Endothelial cell (in vitro differentiated cells): ENCODE measurements around the gene CKM. TPM values are rescaled to one million over a fixed set of nuclear protein-coding genes. Genes with fewer than 3 reads are reported as not detected.

ENCODE experiments used
- DNase-seq: peaks from one replicate; pipeline ENCODE4 v3.0.0; 2021; ENCODE audit warnings: low spot score
- H3K27ac Mint-ChIP-seq: one replicate; pipeline ENCODE4 v1.8.0; 2021; ENCODE audit warnings: mixed read lengths, inconsistent platforms; ENCODE audit not compliant: unreplicated experiment
- H3K27me3 Mint-ChIP-seq: one replicate; pipeline ENCODE4 v1.8.0; 2021; ENCODE audit warnings: mild to moderate bottlenecking, moderate library complexity, mixed read lengths, inconsistent platforms; ENCODE audit not compliant: unreplicated experiment
- H3K36me3 Mint-ChIP-seq: one replicate; pipeline ENCODE4 v1.8.0; 2021; ENCODE audit warnings: mild to moderate bottlenecking, low read depth, mixed read lengths, inconsistent platforms; ENCODE audit not compliant: unreplicated experiment
- H3K4me1 Mint-ChIP-seq: one replicate; pipeline ENCODE4 v1.8.0; 2021; ENCODE audit warnings: mild to moderate bottlenecking, mixed read lengths, inconsistent platforms; ENCODE audit not compliant: unreplicated experiment
- H3K4me3 Mint-ChIP-seq: one replicate; pipeline ENCODE4 v1.8.0; 2021; ENCODE audit warnings: mild to moderate bottlenecking, mixed read lengths, inconsistent platforms; ENCODE audit not compliant: unreplicated experiment
- H3K9me3 Mint-ChIP-seq: one replicate; pipeline ENCODE4 v1.8.0; 2021; ENCODE audit warnings: mixed read lengths, inconsistent platforms; ENCODE audit not compliant: unreplicated experiment
- CTCF ChIP-seq: fragments of 200-600 bp; sonication (generic); IDR thresholded peaks from one replicate; pipeline ENCODE4 v1.5.0; 2021; ENCODE audit warnings: antibody characterized with exemption; ENCODE audit not compliant: unreplicated experiment
- total RNA-seq: library from RNA; stranded (reverse); fragmentation: NEBNext Ultra II Directional; extraction: Animal tissue kit (Norgen Biotek cat#: 25700); gene quantifications from one replicate; pipeline ENCODE4 v1.2.1, GENCODE V29; 2021; ENCODE audit not compliant: unreplicated experiment

The CKM gene
- total RNA-seq, 1 donor from 2014 or later: not detected

GRCh38 chr19:45349430-45349941 is 26.8 kb upstream of the CKM start:
- no peak overlapping the region for H3K4me3 Mint-ChIP-seq
- H3K4me1 Mint-ChIP-seq: no peaks in the 10 kb centered on the region
- no peaks in the 10 kb centered on the region for H3K9me3 Mint-ChIP-seq
- peaks cover 14% of the 10 kb centered on the region for H3K27me3 Mint-ChIP-seq
- DNase-seq: no peak
- no peak for TF ChIP-seq CTCF
- no peak overlapping the region for H3K27ac Mint-ChIP-seq
- H3K36me3 Mint-ChIP-seq: peaks cover 28% of the 10 kb centered on the region

GRCh38 chr19:45349126-45349415 is 26.4 kb upstream of the CKM start:
- no peak for DNase-seq
- Mint-ChIP-seq H3K4me3 (peak overlapping the region; percentile 65), H3K36me3 (peaks cover 28% of the 10 kb centered on the region), H3K9me3 (no peaks in the 10 kb centered on the region), H3K27ac (no peak overlapping the region), H3K27me3 (peaks cover 14% of the 10 kb centered on the region), H3K4me1 (no peaks in the 10 kb centered on the region)
- no peak for TF ChIP-seq CTCF

GRCh38 chr19:45348367-45349125 is 25.9 kb upstream of the CKM start:
- DNase-seq: no peak
- Mint-ChIP-seq H3K4me3 (peak overlapping the region; percentile 65), H3K27ac (no peak overlapping the region), H3K36me3 (peaks cover 23% of the 10 kb centered on the region), H3K9me3 (no peaks in the 10 kb centered on the region), H3K27me3 (peaks cover 17% of the 10 kb centered on the region), H3K4me1 (no peaks in the 10 kb centered on the region)
- no peak for TF ChIP-seq CTCF

GRCh38 chr19:45347570-45348366 is 25.1 kb upstream of the CKM start:
- Mint-ChIP-seq H3K27ac (no peak overlapping the region), H3K4me3 (no peak overlapping the region), H3K9me3 (no peaks in the 10 kb centered on the region), H3K36me3 (peaks cover 19% of the 10 kb centered on the region), H3K4me1 (no peaks in the 10 kb centered on the region), H3K27me3 (peaks cover 17% of the 10 kb centered on the region)
- DNase-seq: no peak
- no peak for TF ChIP-seq CTCF

- Mint-ChIP-seq H3K4me1 (no peaks in the 10 kb centered on the region), H3K27me3 (peaks cover 17% of the 10 kb centered on the region), H3K27ac (no peak overlapping the region), H3K9me3 (no peaks in the 10 kb centered on the region), H3K4me3 (no peak overlapping the region), H3K36me3 (peaks cover 16% of the 10 kb centered on the region)
- no peak for TF ChIP-seq CTCF
- no peak for DNase-seq
These were observed 23.8 kb upstream of the CKM start for GRCh38 chr19:45346449-45346848.
